Adrenal gland (tissue), 12 donors: ENCODE measurements around the gene AAR2. TPM values are rescaled to one million over a fixed set of nuclear protein-coding genes. Genes with fewer than 3 reads are reported as not detected.

Experiments used
- DNase-seq, 7 donors: peaks; one replicate each; pipeline ENCODE4 v3.0.0-alpha.2; 2019 to 2020
- H3K27ac ChIP-seq, 5 donors: fragments of 200-600 bp; sonication (generic) in 4 of 5; 1 replicate in 3 of 5; 2 replicates in 2 of 5; pipeline versions ENCODE4 v1.5.1 to v1.8.0; 2016 to 2020; ENCODE audit warnings: mild to moderate bottlenecking in 1 of 5
- H3K27me3 ChIP-seq: fragments of 200-600 bp; 2 replicates; pipeline ENCODE4 v1.8.0; 2021
- H3K36me3 ChIP-seq, 2 donors: fragments of 200-600 bp; replicated peaks in 1 of 2; 1 replicate in 1 of 2; 2 replicates in 1 of 2; pipeline versions ENCODE4 v1.5.1 to v1.8.0; 2018 to 2022
- H3K4me1 ChIP-seq, 2 donors: fragments of 200-600 bp; replicated peaks in 1 of 2; 1 replicate in 1 of 2; 2 replicates in 1 of 2; pipeline versions ENCODE4 v1.5.1 to v1.8.0; 2018 to 2021
- H3K4me3 ChIP-seq, 4 donors: fragments of 200-600 bp; sonication (generic) in 3 of 4; one replicate each; pipeline ENCODE4 v1.5.1; 2016 to 2018
- H3K9me3 ChIP-seq, 3 donors: fragments of 200-600 bp; sonication (generic) in 1 of 3; replicated peaks in 1 of 3; 1 replicate in 2 of 3; 2 replicates in 1 of 3; pipeline versions ENCODE4 v1.5.1 to v1.8.0; 2016 to 2021
- POLR2A ChIP-seq, 2 donors: fragments of 450-650 bp; IDR thresholded peaks; one replicate each; pipeline ENCODE4 v1.6.1; 2017; ENCODE audit warnings: antibody characterized with exemption in 2 of 2, mild to moderate bottlenecking in 2 of 2, moderate library complexity in 1 of 2
- WGBS, 4 donors: extraction: QIAGEN DNeasy Blood & Tissue Kit in 2 of 4; methylation state at CpG; one replicate each; pipeline versions ENCODE4 v1.1.5 to v1.1.7; 2013 to 2017; 5-methylcytosine and 5-hydroxymethylcytosine counted together
- intact Hi-C, 2 donors: fragments of 100-400 bp; cut with DNase I; formaldehyde crosslinking; loops; one replicate each; pipeline versions ENCODE4 v1.14.1 to v1.15.0; 2022 to 2023
- polyA plus RNA-seq, 3 donors: library from polyadenylated mRNA; stranded (reverse); fragments of 200-250 nt in 2 of 3; fragments of 350-450 nt in 1 of 3; fragmentation: Illumina TruSeq in 1 of 3; extraction: RNeasy Lipid Tissue Mini Kit (QIAGEN cat#74804) in 1 of 3; gene quantifications; one replicate each; pipeline ENCODE4 v1.2.3, GENCODE V29; 2013 to 2014
- total RNA-seq, 9 donors: library from RNA; depleted of rRNA in 4 of 9; stranded (reverse); fragments of >200 nt in 4 of 9; fragments of 120-200 nt in 1 of 9; fragmentation: NEBNext Ultra II Directional in 1 of 9; extraction: Animal tissue kit (Norgen Biotek cat#: 25700) in 1 of 9; gene quantifications; one replicate each; pipeline versions ENCODE4 v1.1.0 to v1.2.4, GENCODE V29; 2013 to 2023
- TF ChIP-seq, protein P1 (sequence below), 6 experiments: fragments of 450-650 bp in 4 of 6; fragments of 200-600 bp in 2 of 6; sonication (generic) in 1 of 6; IDR thresholded peaks; 1 replicate in 5 of 6; 2 replicates in 1 of 6; pipeline versions ENCODE4 v1.5.1 to v1.8.0; 2016 to 2021; ENCODE audit warnings: antibody characterized with exemption in 6 of 6, mild to moderate bottlenecking in 2 of 6, moderate library complexity in 1 of 6
- donor health status: healthy with polysubstance abuse.
- donor health status: Bipolar disorder and iron deficiency.
- donor health status: DM: yes; HTN: yes; CAD: no.
- donor health status: DM: no; HTN: no; CAD: no.
- donor health status: DM: no; HTN: no; CAD: no.
- donor health status: DM: yes; HTN: yes; CAD: no.

Gene AAR2
- total and polyA plus RNA-seq, 12 donors: 11.7 to 50.4 (median 32.6) TPM

DNA sequence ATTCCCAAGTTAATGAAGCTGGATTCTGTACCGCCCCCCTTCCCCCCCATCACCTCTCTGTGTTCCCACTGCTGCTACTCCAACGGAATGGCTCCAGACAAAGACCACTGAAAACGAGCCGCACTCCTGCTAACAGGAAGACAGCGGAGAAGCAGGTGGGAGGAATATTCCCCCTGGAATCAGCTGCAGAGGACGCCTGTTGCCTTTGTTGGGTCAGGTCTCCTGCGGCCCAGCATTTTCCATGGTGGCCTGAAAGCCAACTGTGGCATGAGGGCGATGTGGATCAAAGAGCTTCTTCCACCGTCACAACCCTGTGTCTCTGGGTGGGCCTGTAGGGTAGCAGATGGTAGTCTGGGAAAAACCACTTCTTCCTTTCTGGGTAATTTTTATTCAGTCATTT is 16.8 kb downstream of the AAR2 start:
- no peak for TF ChIP-seq POLR2A (IDR thresholded peaks at IDR 0.05)
- TF ChIP-seq, protein P1, sequence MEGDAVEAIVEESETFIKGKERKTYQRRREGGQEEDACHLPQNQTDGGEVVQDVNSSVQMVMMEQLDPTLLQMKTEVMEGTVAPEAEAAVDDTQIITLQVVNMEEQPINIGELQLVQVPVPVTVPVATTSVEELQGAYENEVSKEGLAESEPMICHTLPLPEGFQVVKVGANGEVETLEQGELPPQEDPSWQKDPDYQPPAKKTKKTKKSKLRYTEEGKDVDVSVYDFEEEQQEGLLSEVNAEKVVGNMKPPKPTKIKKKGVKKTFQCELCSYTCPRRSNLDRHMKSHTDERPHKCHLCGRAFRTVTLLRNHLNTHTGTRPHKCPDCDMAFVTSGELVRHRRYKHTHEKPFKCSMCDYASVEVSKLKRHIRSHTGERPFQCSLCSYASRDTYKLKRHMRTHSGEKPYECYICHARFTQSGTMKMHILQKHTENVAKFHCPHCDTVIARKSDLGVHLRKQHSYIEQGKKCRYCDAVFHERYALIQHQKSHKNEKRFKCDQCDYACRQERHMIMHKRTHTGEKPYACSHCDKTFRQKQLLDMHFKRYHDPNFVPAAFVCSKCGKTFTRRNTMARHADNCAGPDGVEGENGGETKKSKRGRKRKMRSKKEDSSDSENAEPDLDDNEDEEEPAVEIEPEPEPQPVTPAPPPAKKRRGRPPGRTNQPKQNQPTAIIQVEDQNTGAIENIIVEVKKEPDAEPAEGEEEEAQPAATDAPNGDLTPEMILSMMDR (IDR thresholded peaks at IDR 0.05): no peak
- Histone ChIP-seq H3K4me1 (no peaks in the 10 kb centered on the region), H3K27ac (no peak overlapping the region), H3K4me3 (no peak overlapping the region), H3K36me3 (peaks cover 0 to 53% of the 10 kb centered on the region in 2 donors), H3K27me3 (no peaks in the 10 kb centered on the region), H3K9me3 (no peaks in the 10 kb centered on the region)
- DNase-seq: no peak
- 93 to 99% (median 96%) methylated on average over 8 to 9 of the region's 9 CpGs for WGBS, 4 donors
- intact Hi-C loops: no loop called here

DNA sequence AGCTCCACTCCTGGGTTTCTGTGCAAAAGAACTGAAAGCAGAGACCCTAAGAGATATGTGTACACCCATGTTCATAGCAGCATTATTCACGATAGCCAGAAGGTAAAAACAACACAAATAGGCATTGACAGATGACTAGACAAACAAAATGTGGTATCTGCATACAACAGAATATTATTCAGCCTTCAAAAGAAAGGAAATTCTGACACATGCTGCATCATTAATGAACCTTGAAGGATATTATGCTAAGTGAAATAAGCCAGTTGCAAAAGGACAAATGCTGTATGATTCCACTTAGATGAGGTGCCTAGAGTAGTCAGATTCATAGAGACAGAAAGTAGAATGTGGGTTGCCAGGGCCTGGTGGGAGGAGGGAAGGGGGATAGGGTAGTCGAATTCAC is 17.8 kb downstream of the AAR2 start:
- intact Hi-C loops: no loop called here
- no peak overlapping the region for H3K27ac ChIP-seq
- H3K9me3 ChIP-seq: no peaks in the 10 kb centered on the region
- H3K4me3 ChIP-seq: no peak overlapping the region
- no peak for DNase-seq
- TF ChIP-seq POLR2A (IDR thresholded peaks at IDR 0.05): no peak
- TF ChIP-seq, protein P1 (IDR thresholded peaks at IDR 0.05): no peak
- H3K36me3 ChIP-seq: peaks cover 0 to 43% of the 10 kb centered on the region in 2 donors
- 61 to 85% (median 71%) methylated on average over 2 of the region's 2 CpGs for WGBS, 4 donors
- peaks cover 0 to under 1% of the 10 kb centered on the region in 2 donors for H3K4me1 ChIP-seq
- no peaks in the 10 kb centered on the region for H3K27me3 ChIP-seq

DNA sequence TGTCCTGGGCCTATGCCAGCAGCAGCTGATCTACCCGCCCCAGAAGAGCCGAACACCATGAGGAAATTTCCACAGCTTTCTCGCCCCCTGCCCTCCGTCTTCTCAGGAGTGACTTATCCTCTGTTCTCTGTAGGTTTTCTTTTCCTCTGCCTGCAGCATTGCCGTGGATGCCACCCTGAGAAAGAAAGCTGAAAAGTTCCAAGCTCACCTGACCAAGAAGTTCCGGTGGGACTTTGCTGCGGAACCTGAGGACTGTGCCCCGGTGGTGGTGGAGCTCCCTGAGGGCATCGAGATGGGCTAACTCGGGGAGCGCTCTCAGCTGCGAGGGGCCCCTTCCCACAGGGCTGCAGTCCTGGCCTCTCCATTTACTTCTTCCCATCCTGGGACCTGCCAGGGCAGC is 19.2 kb downstream of the AAR2 start:
- DNase-seq: no peak
- H3K36me3 ChIP-seq: peaks cover 0 to 35% of the 10 kb centered on the region in 2 donors
- WGBS, 4 donors: 93 to 99% (median 97%) methylated on average over 12 of the region's 12 CpGs

DNA sequence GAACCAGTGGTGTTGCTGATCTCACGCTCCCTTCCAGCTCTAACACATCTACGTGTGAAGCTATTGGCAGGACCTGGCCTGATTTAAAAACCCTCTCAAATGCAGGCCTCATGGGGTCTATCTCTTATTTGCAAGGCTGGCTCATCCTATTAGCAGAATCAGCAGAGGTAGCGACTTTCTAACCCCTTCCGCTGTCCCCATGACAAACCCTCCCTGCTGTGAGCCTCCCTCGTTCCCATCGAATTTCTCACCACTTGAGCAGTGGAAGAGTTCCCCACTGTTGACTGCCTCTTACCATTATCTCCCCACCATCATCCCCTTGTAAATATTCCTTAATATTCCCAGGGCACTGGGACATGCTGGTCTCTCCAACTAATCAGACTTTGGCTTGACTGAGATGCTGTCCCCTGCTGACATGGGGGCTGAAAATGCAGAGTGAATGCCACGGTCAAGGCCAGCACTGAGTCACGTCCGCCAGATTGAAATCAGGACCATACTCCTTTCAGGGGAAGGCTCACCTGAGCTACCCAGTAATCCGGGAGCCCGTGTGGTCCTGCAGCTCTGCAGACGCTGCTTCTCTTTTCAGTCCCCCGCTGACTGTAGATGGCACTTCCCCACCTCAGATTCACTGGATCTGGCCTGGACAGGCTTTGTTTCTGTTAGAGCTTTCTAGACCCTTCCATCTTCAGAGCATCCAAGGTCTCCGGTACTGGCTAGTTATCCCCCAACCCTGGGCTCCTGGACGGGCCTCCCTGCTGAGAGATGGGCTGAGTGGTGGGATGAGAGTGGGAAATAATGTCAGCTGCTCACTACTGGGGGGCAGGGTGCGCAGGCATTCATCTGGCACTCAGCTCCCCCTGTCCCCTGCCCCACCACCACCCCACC is 23.1 kb downstream of the AAR2 start:
- Histone ChIP-seq H3K4me1 (peaks cover 0 to 4% of the 10 kb centered on the region in 2 donors), H3K9me3 (no peaks in the 10 kb centered on the region), H3K27me3 (no peaks in the 10 kb centered on the region), H3K36me3 (peaks cover 0 to 19% of the 10 kb centered on the region in 2 donors), H3K4me3 (no peak overlapping the region), H3K27ac (no peak overlapping the region)
- 57 to 69% (median 59%) methylated on average over 14 to 16 of the region's 16 CpGs for WGBS, 4 donors
- intact Hi-C loops: no loop called here
- TF ChIP-seq, protein P1 (IDR thresholded peaks at IDR 0.05): no peak
- TF ChIP-seq POLR2A (IDR thresholded peaks at IDR 0.05): no peak
- DNase-seq: no peak

More for the DNA sequence above, 19.2 kb downstream of the AAR2 start:
- Histone ChIP-seq H3K9me3 (no peaks in the 10 kb centered on the region), H3K4me3 (no peak overlapping the region), H3K27me3 (no peaks in the 10 kb centered on the region), H3K27ac (no peak overlapping the region), H3K4me1 (peaks cover 0 to 4% of the 10 kb centered on the region in 2 donors)
- intact Hi-C loops: no loop called here
- TF ChIP-seq POLR2A (IDR thresholded peaks at IDR 0.05): no peak
- TF ChIP-seq, protein P1 (IDR thresholded peaks at IDR 0.05): no peak
